Activated CD4-positive, alpha-beta T cell treated with anti-CD3 and anti-CD28 coated beads for 24 hours (primary cell): Measurements from ENCODE around the gene PTPRJ.
"Not testable (repeated sequence)": the region's sequence is repeated elsewhere in the genome, so short reads cannot be mapped to it uniquely, and the experiment has no call there.

Source experiments
- DNase-seq, 2 donors: peaks; one replicate each; pipeline ENCODE4 v3.0.0-alpha.2; 2020; ENCODE audit warnings: low read depth in 2 of 2

The PTPRJ gene

GRCh38 chr11:47980088-47980906 lies at the start of gene PTPRJ:
PTPRJ (plus strand) TSS chr11:47980559; CDS start chr11:47980913, 354 bp downstream.
- peak in 1 of 2 donors; percentile 27 for DNase-seq

GRCh38 chr11:47932544-47932943 lies 47.8 kb upstream of the PTPRJ start:
- DNase-seq, result no peak

GRCh38 chr11:47933797-47934196 lies 46.6 kb upstream of the PTPRJ start:
- not testable (repeated sequence) for DNase-seq

- DNase-seq, result no peak
Measured at GRCh38 chr11:47938791-47939560, 41.4 kb upstream of the PTPRJ start.

GRCh38 chr11:47940904-47941649 lies 39.3 kb upstream of the PTPRJ start:
- DNase-seq, result no peak

- no peak for DNase-seq
Measured at GRCh38 chr11:47941907-47942558, 38.3 kb upstream of the PTPRJ start.

GRCh38 chr11:47943721-47944586 lies 36.4 kb upstream of the PTPRJ start:
- DNase-seq, result no peak

- no peak for DNase-seq
Measured at GRCh38 chr11:47944632-47945031, 35.7 kb upstream of the PTPRJ start.

- DNase-seq, result no peak
Measured at GRCh38 chr11:47946682-47947559, 33.4 kb upstream of the PTPRJ start.

GRCh38 chr11:47948137-47948536 lies 32.2 kb upstream of the PTPRJ start:
- no peak for DNase-seq

GRCh38 chr11:47949001-47949675 lies 31.2 kb upstream of the PTPRJ start:
- DNase-seq, result not testable (repeated sequence)

- peak; percentile 23 to 33 for DNase-seq
Measured at GRCh38 chr11:47950396-47950795, 30.0 kb upstream of the PTPRJ start.

- DNase-seq, result not testable (repeated sequence)
Measured at GRCh38 chr11:47951504-47951903, 28.9 kb upstream of the PTPRJ start.

- DNase-seq, result no peak
Measured at GRCh38 chr11:47955061-47955755, 25.2 kb upstream of the PTPRJ start.

- no peak for DNase-seq
Measured at GRCh38 chr11:47960015-47960414, 20.3 kb upstream of the PTPRJ start.

- no peak for DNase-seq
Measured at GRCh38 chr11:47961383-47961782, 19.0 kb upstream of the PTPRJ start.

GRCh38 chr11:47964546-47964945 lies 15.8 kb upstream of the PTPRJ start:
- no peak for DNase-seq
